ENCODE results near the gene PRDM2. TPM values are rescaled to one million over a fixed set of nuclear protein-coding genes. Genes with fewer than 3 reads are reported as not detected.

The PRDM2 gene
- total RNA-seq, 3 donors from 2014 or later (not counting 1 experiment from before 2014, with no cell fraction given), result 168 to 193 (median 184) TPM

DNA sequence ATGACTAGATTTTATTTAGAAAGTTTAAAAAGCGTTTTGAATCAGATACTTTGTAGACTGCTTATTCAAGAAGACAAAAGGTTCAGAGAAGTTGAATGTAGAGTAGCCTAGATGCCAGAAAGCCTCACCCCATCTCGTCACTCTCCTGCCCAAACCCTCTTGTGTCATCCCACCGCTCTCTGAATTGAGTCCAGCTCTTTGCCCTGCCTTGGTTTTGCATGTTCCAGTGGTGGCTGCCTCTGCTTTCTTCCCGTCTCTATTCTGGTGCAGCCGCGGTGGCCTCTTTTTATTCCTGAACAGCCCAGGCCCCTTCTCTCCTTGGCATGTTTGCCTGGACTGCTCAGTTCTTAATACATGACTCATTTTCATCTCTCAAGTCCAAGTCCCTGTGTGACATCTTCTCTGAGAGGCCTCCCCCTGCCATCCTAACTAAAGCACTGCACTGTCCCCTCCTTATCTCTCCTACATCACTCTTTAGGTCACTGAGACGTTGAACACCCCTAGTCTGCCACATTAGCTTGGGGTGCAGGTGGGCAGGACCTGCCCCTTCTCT lies 22.9 kb downstream of the PRDM2 start:
- 92% methylated on average over 7 of the region's 7 CpGs for WGBS (ENCODE audit: insufficient coverage)
- Mint-ChIP-seq H3K4me3 (no peak overlapping the region), H3K27me3 (ENCODE audit: low read depth in 2 of 2) (no peaks in the 10 kb centered on the region), H3K4me1 (peaks cover 8 to 19% of the 10 kb centered on the region in 2 donors), H3K36me3 (no peaks in the 10 kb centered on the region), H3K9me3 (no peaks in the 10 kb centered on the region), H3K27ac (peak overlapping the region in 1 of 2 donors; percentile 3)
- no peak overlapping the region for H3K4me3 ChIP-seq (ENCODE audit: low read length)
- H3K4me1 ChIP-seq (ENCODE audit: control insufficient read depth, insufficient read depth, low read length), result no peaks in the 10 kb centered on the region
- no peak for ATAC-seq
- H3K27ac ChIP-seq (ENCODE audit: low read length), result no peak overlapping the region
- H3K36me3 ChIP-seq (ENCODE audit: control insufficient read depth, insufficient read depth, low read length), result no peaks in the 10 kb centered on the region
- H3K9me3 ChIP-seq (ENCODE audit: control insufficient read depth, insufficient read depth, low read length), result no peaks in the 10 kb centered on the region
- no peaks in the 10 kb centered on the region for H3K27me3 ChIP-seq (ENCODE audit: control insufficient read depth, insufficient read depth, low read length)
- intact Hi-C loops (cut with micrococcal nuclease), result no loop called here
- DNase-seq, result no peak
- TF ChIP-seq, protein P1, sequence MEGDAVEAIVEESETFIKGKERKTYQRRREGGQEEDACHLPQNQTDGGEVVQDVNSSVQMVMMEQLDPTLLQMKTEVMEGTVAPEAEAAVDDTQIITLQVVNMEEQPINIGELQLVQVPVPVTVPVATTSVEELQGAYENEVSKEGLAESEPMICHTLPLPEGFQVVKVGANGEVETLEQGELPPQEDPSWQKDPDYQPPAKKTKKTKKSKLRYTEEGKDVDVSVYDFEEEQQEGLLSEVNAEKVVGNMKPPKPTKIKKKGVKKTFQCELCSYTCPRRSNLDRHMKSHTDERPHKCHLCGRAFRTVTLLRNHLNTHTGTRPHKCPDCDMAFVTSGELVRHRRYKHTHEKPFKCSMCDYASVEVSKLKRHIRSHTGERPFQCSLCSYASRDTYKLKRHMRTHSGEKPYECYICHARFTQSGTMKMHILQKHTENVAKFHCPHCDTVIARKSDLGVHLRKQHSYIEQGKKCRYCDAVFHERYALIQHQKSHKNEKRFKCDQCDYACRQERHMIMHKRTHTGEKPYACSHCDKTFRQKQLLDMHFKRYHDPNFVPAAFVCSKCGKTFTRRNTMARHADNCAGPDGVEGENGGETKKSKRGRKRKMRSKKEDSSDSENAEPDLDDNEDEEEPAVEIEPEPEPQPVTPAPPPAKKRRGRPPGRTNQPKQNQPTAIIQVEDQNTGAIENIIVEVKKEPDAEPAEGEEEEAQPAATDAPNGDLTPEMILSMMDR (IDR thresholded peaks at IDR 0.05), result no peak

- TF ChIP-seq, protein P1 (IDR thresholded peaks at IDR 0.05), result no peak
- no peaks in the 10 kb centered on the region for H3K27me3 ChIP-seq (ENCODE audit: control insufficient read depth, insufficient read depth, low read length)
- Mint-ChIP-seq H3K4me1 (peaks cover 8 to 19% of the 10 kb centered on the region in 2 donors), H3K9me3 (no peaks in the 10 kb centered on the region), H3K4me3 (no peak overlapping the region), H3K36me3 (no peaks in the 10 kb centered on the region), H3K27me3 (ENCODE audit: low read depth in 2 of 2) (no peaks in the 10 kb centered on the region), H3K27ac (no peak overlapping the region)
- no peaks in the 10 kb centered on the region for H3K9me3 ChIP-seq (ENCODE audit: control insufficient read depth, insufficient read depth, low read length)
- H3K27ac ChIP-seq (ENCODE audit: low read length), result no peak overlapping the region
- whole genome bisulfite sequencing (ENCODE audit: insufficient coverage), result 93% methylated on average over 4 of the region's 4 CpGs
- no peak overlapping the region for H3K4me3 ChIP-seq (ENCODE audit: low read length)
- DNase-seq (no peak), ATAC-seq (peak in 1 of 3 donors; percentile 64)
- intact Hi-C loops (cut with micrococcal nuclease), result no loop called here
- no peaks in the 10 kb centered on the region for H3K4me1 ChIP-seq (ENCODE audit: control insufficient read depth, insufficient read depth, low read length)
- no peaks in the 10 kb centered on the region for H3K36me3 ChIP-seq (ENCODE audit: control insufficient read depth, insufficient read depth, low read length)
Observed at GRCh38 chr1:13723810-13724209, 23.8 kb downstream of the PRDM2 start.

DNA sequence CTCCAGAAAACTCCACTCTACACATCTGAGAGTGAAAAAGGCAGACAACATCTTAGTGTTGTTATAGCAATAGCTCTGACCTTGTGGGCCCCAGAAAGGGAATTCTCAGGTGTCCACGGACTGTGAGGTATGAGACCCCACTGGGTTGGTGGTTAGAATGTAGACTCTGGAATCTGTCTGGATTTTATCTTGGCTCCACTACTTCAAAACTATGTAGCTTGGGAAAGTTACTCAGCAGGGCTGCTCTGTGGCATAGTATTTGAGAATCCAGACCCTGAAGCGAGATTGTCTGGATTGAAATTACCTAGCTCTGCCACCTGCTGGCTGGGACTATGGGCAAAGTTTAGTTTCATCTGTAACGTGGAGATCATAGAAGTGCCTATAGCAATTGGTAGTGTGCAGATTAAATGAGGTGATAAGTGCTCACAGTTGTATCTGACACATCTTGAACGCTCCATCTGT lies 25.8 kb downstream of the PRDM2 start:
- Histone ChIP-seq H3K27ac (ENCODE audit: low read length) (no peak overlapping the region), H3K4me3 (ENCODE audit: low read length) (no peak overlapping the region), H3K27me3 (ENCODE audit: control insufficient read depth, insufficient read depth, low read length) (no peaks in the 10 kb centered on the region), H3K36me3 (ENCODE audit: control insufficient read depth, insufficient read depth, low read length) (no peaks in the 10 kb centered on the region), H3K9me3 (ENCODE audit: control insufficient read depth, insufficient read depth, low read length) (no peaks in the 10 kb centered on the region), H3K4me1 (ENCODE audit: control insufficient read depth, insufficient read depth, low read length) (peaks cover 15% of the 10 kb centered on the region)
- Mint-ChIP-seq H3K9me3 (no peaks in the 10 kb centered on the region), H3K27me3 (ENCODE audit: low read depth in 2 of 2) (no peaks in the 10 kb centered on the region), H3K36me3 (no peaks in the 10 kb centered on the region), H3K4me1 (peaks cover 22 to 26% of the 10 kb centered on the region in 2 donors), H3K27ac (peak overlapping the region in 1 of 2 donors; percentile 50), H3K4me3 (no peak overlapping the region)
- peak in 1 of 2 donors; percentile 83 for DNase-seq
- WGBS (ENCODE audit: insufficient coverage), result 38% methylated on average over 4 of the region's 4 CpGs
- intact Hi-C loops (cut with micrococcal nuclease), result loop anchor here (1.0 kb wide), 1 partner anchor 60 kb away; no protein-coding TSS in a partner anchor
- TF ChIP-seq, protein P1 (IDR thresholded peaks at IDR 0.05), result peak; percentile 45
- ATAC-seq, result peak; percentile 44 to 49 (median 44)
